LNCaP clone FGC (cell line): ENCODE measurements around the gene THAP11.

Experiments
- DNase-seq: peaks from one replicate; pipeline ENCODE4 v3.0.0-alpha.2; 2011; ENCODE audit warnings: low read depth
- H3K4me3 ChIP-seq: 2 replicates; pipeline ENCODE4 v1.5.1; 2011; ENCODE audit warnings: mild to moderate bottlenecking, low read depth, low read length, control low read depth
- CTCF ChIP-seq: IDR thresholded peaks from 2 replicates; pipeline ENCODE4 v1.5.1; 2012; ENCODE audit warnings: mild to moderate bottlenecking; ENCODE audit not compliant: control insufficient read depth, insufficient read depth; ENCODE audit errors: extremely low read depth

Gene THAP11

DNA sequence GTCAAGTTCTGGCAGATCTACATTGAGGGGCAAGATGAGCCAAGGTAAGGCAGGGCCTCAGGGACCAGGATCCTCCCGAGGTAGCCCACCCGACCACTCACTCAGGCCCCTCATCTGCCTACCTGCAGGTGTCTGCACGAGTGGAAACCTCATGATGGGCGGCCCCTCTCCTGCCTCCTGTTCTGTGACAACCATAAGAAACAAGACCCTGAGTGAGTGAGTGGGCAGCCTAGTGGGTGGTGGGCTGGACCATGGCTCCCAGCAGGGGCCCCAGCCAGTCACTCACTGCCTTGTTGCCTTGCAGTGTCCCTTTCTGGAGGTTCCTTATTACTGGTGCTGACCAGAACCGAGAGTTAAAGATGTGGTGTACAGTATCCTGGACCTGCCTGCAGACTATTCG, 36.1 kb downstream of the THAP11 start:
- no peak for DNase-seq
- no peak overlapping the region for H3K4me3 ChIP-seq
- TF ChIP-seq CTCF = no peak

- no peak overlapping the region for H3K4me3 ChIP-seq
- TF ChIP-seq CTCF = no peak
- no peak for DNase-seq
Observed at GRCh38 chr16:67878846-67879245, 36.7 kb downstream of the THAP11 start.

- TF ChIP-seq CTCF = no peak
- DNase-seq = no peak
Observed at GRCh38 chr16:67879462-67879861, 37.3 kb downstream of the THAP11 start.

DNA sequence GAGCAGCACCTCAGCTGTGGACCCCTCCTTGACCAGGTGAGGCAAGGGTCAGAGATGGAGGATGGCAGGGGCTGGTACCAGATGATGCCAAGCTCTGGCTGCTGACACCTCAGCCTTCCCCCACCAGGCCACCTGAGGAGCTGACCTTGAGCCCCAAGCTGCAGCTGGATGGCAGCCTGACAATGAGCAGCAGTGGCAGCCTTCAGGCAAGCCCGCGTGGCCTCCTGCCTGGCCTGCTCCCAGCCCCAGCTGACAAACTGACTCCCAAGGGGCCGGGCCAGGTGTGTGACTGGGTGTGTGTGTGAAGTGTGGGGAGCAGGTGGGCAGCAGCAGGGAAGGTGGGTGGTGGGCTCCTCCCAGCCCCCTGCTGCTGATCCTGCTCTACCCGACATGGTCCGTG, 37.8 kb downstream of the THAP11 start:
- DNase-seq = no peak
- no peak for TF ChIP-seq CTCF
- no peak overlapping the region for H3K4me3 ChIP-seq

More at GRCh38 chr16:67879462-67879861, 37.3 kb downstream of the THAP11 start:
- no peak overlapping the region for H3K4me3 ChIP-seq

- no peak overlapping the region for H3K4me3 ChIP-seq
- TF ChIP-seq CTCF = no peak
- no peak for DNase-seq
Observed at GRCh38 chr16:67880584-67880983, 38.5 kb downstream of the THAP11 start.

- TF ChIP-seq CTCF = no peak
- no peak overlapping the region for H3K4me3 ChIP-seq
- DNase-seq = no peak
Observed at GRCh38 chr16:67881621-67882161, 39.6 kb downstream of the THAP11 start.
